ENCODE measurements around the gene SYT11.

SYT11 gene

GRCh38 chr1:155909894-155910293 lies 50.5 kb downstream of the SYT11 start:
- TF ChIP-seq ESRRG (CRISPR knock-in tag; IDR thresholded peaks at IDR 0.05) (no peak), CSDC2 (CRISPR knock-in tag; IDR thresholded peaks at IDR 0.05) (no peak), ZNF565 (CRISPR knock-in tag; conservative IDR thresholded peaks at IDR 0.05; ENCODE audit: low read depth) (no peak), OSR1 (CRISPR knock-in tag; IDR thresholded peaks at IDR 0.05) (no peak), ZNF8 (CRISPR knock-in tag; IDR thresholded peaks at IDR 0.05) (no peak), ARNTL (CRISPR knock-in tag; IDR thresholded peaks at IDR 0.05; ENCODE audit: borderline replicate concordance, low read depth) (no peak), TSHZ2 (CRISPR knock-in tag; IDR thresholded peaks at IDR 0.05) (no peak), ISL1 (CRISPR knock-in tag; IDR thresholded peaks at IDR 0.05) (no peak), PATZ1 (CRISPR knock-in tag; IDR thresholded peaks at IDR 0.05; ENCODE audit: borderline replicate concordance) (no peak), TOX (CRISPR knock-in tag; IDR thresholded peaks at IDR 0.05; ENCODE audit: borderline replicate concordance) (no peak), PPARA (CRISPR knock-in tag; IDR thresholded peaks at IDR 0.05; ENCODE audit: borderline replicate concordance) (no peak), GLIS3 (CRISPR knock-in tag; IDR thresholded peaks at IDR 0.05) (no peak), CSRNP3 (CRISPR knock-in tag; IDR thresholded peaks at IDR 0.05) (no peak), SNAI2 (CRISPR knock-in tag; IDR thresholded peaks at IDR 0.05) (no peak), ZC3H10 (CRISPR knock-in tag; IDR thresholded peaks at IDR 0.05) (no peak), CREB5 (CRISPR knock-in tag; IDR thresholded peaks at IDR 0.05; ENCODE audit: low read depth) (no peak), POU6F1 (CRISPR knock-in tag; IDR thresholded peaks at IDR 0.05; ENCODE audit: borderline replicate concordance, low read depth) (no peak), ZFP3 (CRISPR knock-in tag; IDR thresholded peaks at IDR 0.05) (no peak)
- no peak for ATAC-seq

GRCh38 chr1:155910621-155911121 lies 51.3 kb downstream of the SYT11 start:
- peak; percentile 72 for ATAC-seq
- TF ChIP-seq CREB5 (CRISPR knock-in tag; IDR thresholded peaks at IDR 0.05; ENCODE audit: low read depth) (no peak), PATZ1 (CRISPR knock-in tag; IDR thresholded peaks at IDR 0.05; ENCODE audit: borderline replicate concordance) (no peak), BACH2 (CRISPR knock-in tag; IDR thresholded peaks at IDR 0.05; ENCODE audit: borderline replicate concordance) (no peak), TCF4 (CRISPR knock-in tag; IDR thresholded peaks at IDR 0.05; ENCODE audit: borderline replicate concordance) (no peak), RARB (CRISPR knock-in tag; IDR thresholded peaks at IDR 0.05) (no peak), ZNF8 (CRISPR knock-in tag; IDR thresholded peaks at IDR 0.05) (no peak), ZFP30 (CRISPR knock-in tag; IDR thresholded peaks at IDR 0.05) (no peak), ZNF565 (CRISPR knock-in tag; conservative IDR thresholded peaks at IDR 0.05; ENCODE audit: low read depth) (no peak), TOX (CRISPR knock-in tag; IDR thresholded peaks at IDR 0.05; ENCODE audit: borderline replicate concordance) (no peak), ZFP3 (CRISPR knock-in tag; IDR thresholded peaks at IDR 0.05) (no peak), ZC3H10 (CRISPR knock-in tag; IDR thresholded peaks at IDR 0.05) (no peak), SNAI2 (CRISPR knock-in tag; IDR thresholded peaks at IDR 0.05) (no peak), ARNTL (CRISPR knock-in tag; IDR thresholded peaks at IDR 0.05; ENCODE audit: borderline replicate concordance, low read depth) (no peak), CSRNP3 (CRISPR knock-in tag; IDR thresholded peaks at IDR 0.05) (no peak), POU6F1 (CRISPR knock-in tag; IDR thresholded peaks at IDR 0.05; ENCODE audit: borderline replicate concordance, low read depth) (no peak), PPARA (CRISPR knock-in tag; IDR thresholded peaks at IDR 0.05; ENCODE audit: borderline replicate concordance) (no peak), ESRRG (CRISPR knock-in tag; IDR thresholded peaks at IDR 0.05) (no peak)
